ENCODE data around the gene SERTM1.
A peak's percentile ranks its signal among the peaks of the same experiment; 100 is the strongest.

The SERTM1 gene

GRCh38 chr13:36673838-36674326 is at the start of gene SERTM1:
Gene SERTM1 (plus strand): TSS chr13:36674020. CDS start chr13:36695079, 21,059 bp downstream.
- peak in 12 of 56 donors; percentile 16 to 50 (median 36) for DNase-seq

- no peak for DNase-seq
Measured at GRCh38 chr13:36628377-36629056, 45.3 kb upstream of the SERTM1 start.

- DNase-seq: no peak
Measured at GRCh38 chr13:36629057-36629385, 44.8 kb upstream of the SERTM1 start.

- DNase-seq: no peak
Measured at GRCh38 chr13:36630181-36630803, 43.5 kb upstream of the SERTM1 start.

- no peak for DNase-seq
Measured at GRCh38 chr13:36639610-36640009, 34.2 kb upstream of the SERTM1 start.

GRCh38 chr13:36650611-36651010 is 23.2 kb upstream of the SERTM1 start:
- no peak for DNase-seq

GRCh38 chr13:36665630-36666029 is 8.2 kb upstream of the SERTM1 start:
- no peak for DNase-seq

- peak in 2 of 56 donors; percentile 23 to 36 for DNase-seq
Measured at GRCh38 chr13:36666477-36667229, 7.2 kb upstream of the SERTM1 start.

- DNase-seq: no peak
Measured at GRCh38 chr13:36668316-36668715, 5.5 kb upstream of the SERTM1 start.

GRCh38 chr13:36673352-36673751 is 468 bp upstream of the SERTM1 start:
- no peak for DNase-seq

- DNase-seq: no peak
Measured at GRCh38 chr13:36674337-36675212, 755 bp downstream of the SERTM1 start.

GRCh38 chr13:36675213-36675536 is 1.4 kb downstream of the SERTM1 start:
- no peak for DNase-seq

GRCh38 chr13:36680913-36681312 is 7.1 kb downstream of the SERTM1 start:
- DNase-seq: no peak

GRCh38 chr13:36681894-36682624 is 8.2 kb downstream of the SERTM1 start:
- no peak for DNase-seq

GRCh38 chr13:36683701-36684100 is 9.9 kb downstream of the SERTM1 start:
- no peak for DNase-seq

GRCh38 chr13:36685927-36686326 is 12.1 kb downstream of the SERTM1 start:
- peak in 1 of 56 donors; percentile 26 for DNase-seq

- no peak for DNase-seq
Measured at GRCh38 chr13:36696410-36697010, 22.7 kb downstream of the SERTM1 start.

- peak in 6 of 56 donors; percentile 5 to 44 (median 20) for DNase-seq
Measured at GRCh38 chr13:36700170-36700569, 26.4 kb downstream of the SERTM1 start.

GRCh38 chr13:36706755-36707154 is 32.9 kb downstream of the SERTM1 start:
- DNase-seq: no peak
